CD14-positive monocyte (primary cell): ENCODE results near the gene SLC4A1AP. TPM values are rescaled to one million over a fixed set of nuclear protein-coding genes. Genes with fewer than 3 reads are reported as not detected.
A peak's percentile ranks its signal among the peaks of the same experiment; 100 is the strongest.

Experiments used
- DNase-seq, 3 donors: peaks; one replicate each; pipeline ENCODE4 v3.0.0-alpha.2; 2011 to 2022
- H2AFZ ChIP-seq: 2 replicates; pipeline ENCODE4 v1.6.0; 2012; ENCODE audit warnings: mild to moderate bottlenecking, low read depth, low read length, inconsistent platforms; ENCODE audit not compliant: insufficient read depth, poor library complexity, severe bottlenecking
- H3K27ac ChIP-seq, 2 donors: 1 replicate in 1 of 2; 2 replicates in 1 of 2; pipeline ENCODE4 v1.5.1; 2012 to 2013; ENCODE audit warnings: low read length in 2 of 2, control low read depth in 1 of 2, inconsistent platforms in 1 of 2, low read depth in 1 of 2, mild to moderate bottlenecking in 1 of 2
- H3K27me3 ChIP-seq, 2 donors: one replicate each; pipeline versions ENCODE4 v1.6.0 to v1.6.1; 2011 to 2013; ENCODE audit warnings: low read length in 2 of 2; ENCODE audit not compliant: control insufficient read depth in 2 of 2, insufficient read depth in 2 of 2
- H3K36me3 ChIP-seq, 2 donors: replicated peaks in 1 of 2; 1 replicate in 1 of 2; 2 replicates in 1 of 2; pipeline versions ENCODE4 v1.5.1 to v1.6.1; 2012 to 2013; ENCODE audit warnings: low read length in 2 of 2, control low read depth in 1 of 2, inconsistent platforms in 1 of 2, mild to moderate bottlenecking in 1 of 2; ENCODE audit not compliant: insufficient read depth in 2 of 2, control insufficient read depth in 1 of 2
- H3K4me1 ChIP-seq, 2 donors: 1 replicate in 1 of 2; 2 replicates in 1 of 2; pipeline versions ENCODE4 v1.5.1 to v1.6.1; 2012 to 2013; ENCODE audit warnings: low read length in 2 of 2, control low read depth in 1 of 2, inconsistent platforms in 1 of 2, mild to moderate bottlenecking in 1 of 2, moderate library complexity in 1 of 2; ENCODE audit not compliant: insufficient read depth in 2 of 2, control insufficient read depth in 1 of 2
- H3K4me2 ChIP-seq: replicated peaks from 2 replicates; pipeline ENCODE3; 2012; ENCODE audit warnings: low read length, moderate library complexity, mild to moderate bottlenecking; ENCODE audit not compliant: poor library complexity, severe bottlenecking; ENCODE audit errors: extremely low read depth
- H3K4me3 ChIP-seq, 3 experiments: fragments of 200-600 bp in 1 of 3; sonication (generic) in 1 of 3; replicated peaks in 1 of 3; 1 replicate in 2 of 3; 2 replicates in 1 of 3; pipeline ENCODE4 v1.5.1; 2011 to 2013; ENCODE audit warnings: low read length in 3 of 3, mild to moderate bottlenecking in 3 of 3, control low read depth in 2 of 3, low read depth in 2 of 3, inconsistent platforms in 1 of 3, moderate library complexity in 1 of 3
- H3K79me2 ChIP-seq: 2 replicates; pipeline ENCODE4 v1.6.0; 2012; ENCODE audit warnings: mild to moderate bottlenecking, control low read depth, inconsistent platforms, low read length, moderate library complexity; ENCODE audit not compliant: insufficient read depth
- H3K9ac ChIP-seq: 2 replicates; pipeline ENCODE4 v1.6.0; 2017; ENCODE audit warnings: low read length, mild to moderate bottlenecking; ENCODE audit not compliant: insufficient read depth, poor library complexity, severe bottlenecking
- H3K9me3 ChIP-seq, 2 donors: replicated peaks in 1 of 2; 1 replicate in 1 of 2; 2 replicates in 1 of 2; pipeline versions ENCODE4 v1.5.1 to v1.6.1; 2012 to 2013; ENCODE audit warnings: low read length in 2 of 2, control low read depth in 1 of 2; ENCODE audit not compliant: control insufficient read depth in 1 of 2, insufficient read depth in 1 of 2
- H4K20me1 ChIP-seq: 2 replicates; pipeline ENCODE4 v1.6.0; 2012; ENCODE audit warnings: mild to moderate bottlenecking, low read length, control low read depth, moderate library complexity; ENCODE audit not compliant: insufficient read depth
- H3K27ac Mint-ChIP-seq, 7 donors: one replicate each; pipeline ENCODE4 v1.8.0; 2020; ENCODE audit warnings: mild to moderate bottlenecking in 7 of 7, mixed read lengths in 7 of 7, moderate library complexity in 6 of 7, inconsistent platforms in 2 of 7
- H3K27me3 Mint-ChIP-seq, 3 donors: one replicate each; pipeline ENCODE4 v1.8.0; 2021 to 2022; ENCODE audit warnings: low read depth in 3 of 3, mild to moderate bottlenecking in 3 of 3, mixed read lengths in 3 of 3, moderate library complexity in 3 of 3, inconsistent platforms in 1 of 3
- H3K36me3 Mint-ChIP-seq, 2 donors: one replicate each; pipeline ENCODE4 v1.8.0; 2020; ENCODE audit warnings: mixed read lengths in 2 of 2, inconsistent platforms in 1 of 2, mild to moderate bottlenecking in 1 of 2
- H3K4me1 Mint-ChIP-seq: one replicate; pipeline ENCODE4 v1.8.0; 2020; ENCODE audit warnings: mild to moderate bottlenecking, mixed read lengths
- H3K4me3 Mint-ChIP-seq, 2 donors: one replicate each; pipeline ENCODE4 v1.8.0; 2020; ENCODE audit warnings: mild to moderate bottlenecking in 2 of 2, mixed read lengths in 2 of 2, moderate library complexity in 1 of 2
- H3K9me3 Mint-ChIP-seq, 7 donors: one replicate each; pipeline ENCODE4 v1.8.0; 2020 to 2022; ENCODE audit warnings: mixed read lengths in 7 of 7, mild to moderate bottlenecking in 6 of 7, moderate library complexity in 6 of 7, inconsistent platforms in 2 of 7
- WGBS: methylation state at CpG from one replicate; pipeline ENCODE4 v1.1.5; 2013; ENCODE audit warnings: missing lambda C conversion rate; ENCODE audit not compliant: insufficient coverage; 5-methylcytosine and 5-hydroxymethylcytosine counted together
- intact Hi-C, 2 donors: fragments of 100-400 bp; cut with micrococcal nuclease; formaldehyde crosslinking; loops; one replicate each; pipeline versions ENCODE4 v1.15.0 to v1.15.1; 2023
- polyA plus RNA-seq, 3 donors: library from polyadenylated mRNA; depleted of rRNA in 1 of 3; unstranded in 2 of 3; stranded (reverse) in 1 of 3; fragments of 300-500 nt in 2 of 3; fragments of >200 nt in 1 of 3; fragmentation: Illumina TruSeq in 2 of 3; gene quantifications; 1 replicate in 2 of 3; 2 replicates in 1 of 3; pipeline ENCODE4 v1.2.3, GENCODE V29; 2012 to 2021
- TF ChIP-seq, protein P1 (sequence below): fragments of 200-600 bp; IDR thresholded peaks from one replicate; pipeline ENCODE4 v1.8.0; 2022; ENCODE audit warnings: antibody characterized with exemption, mild to moderate bottlenecking

SLC4A1AP gene
- polyA plus RNA-seq, 3 donors: 12.7 to 24.9 (median 18.3) TPM

- H3K79me2 ChIP-seq: no peaks in the 10 kb centered on the region
- H3K36me3 Mint-ChIP-seq: no peaks in the 10 kb centered on the region
- peaks cover 3 to 11% (median 4%) of the 10 kb centered on the region in 3 donors for H3K27me3 Mint-ChIP-seq
- H3K9me3 ChIP-seq: peaks cover 0 to 5% of the 10 kb centered on the region in 2 donors
- TF ChIP-seq, protein P1, sequence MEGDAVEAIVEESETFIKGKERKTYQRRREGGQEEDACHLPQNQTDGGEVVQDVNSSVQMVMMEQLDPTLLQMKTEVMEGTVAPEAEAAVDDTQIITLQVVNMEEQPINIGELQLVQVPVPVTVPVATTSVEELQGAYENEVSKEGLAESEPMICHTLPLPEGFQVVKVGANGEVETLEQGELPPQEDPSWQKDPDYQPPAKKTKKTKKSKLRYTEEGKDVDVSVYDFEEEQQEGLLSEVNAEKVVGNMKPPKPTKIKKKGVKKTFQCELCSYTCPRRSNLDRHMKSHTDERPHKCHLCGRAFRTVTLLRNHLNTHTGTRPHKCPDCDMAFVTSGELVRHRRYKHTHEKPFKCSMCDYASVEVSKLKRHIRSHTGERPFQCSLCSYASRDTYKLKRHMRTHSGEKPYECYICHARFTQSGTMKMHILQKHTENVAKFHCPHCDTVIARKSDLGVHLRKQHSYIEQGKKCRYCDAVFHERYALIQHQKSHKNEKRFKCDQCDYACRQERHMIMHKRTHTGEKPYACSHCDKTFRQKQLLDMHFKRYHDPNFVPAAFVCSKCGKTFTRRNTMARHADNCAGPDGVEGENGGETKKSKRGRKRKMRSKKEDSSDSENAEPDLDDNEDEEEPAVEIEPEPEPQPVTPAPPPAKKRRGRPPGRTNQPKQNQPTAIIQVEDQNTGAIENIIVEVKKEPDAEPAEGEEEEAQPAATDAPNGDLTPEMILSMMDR: no peak
- no peak overlapping the region for H3K9ac ChIP-seq
- no peak overlapping the region for H3K27ac Mint-ChIP-seq
- no peak overlapping the region for H3K4me3 ChIP-seq
- intact Hi-C loops: no loop called here
- no peaks in the 10 kb centered on the region for H4K20me1 ChIP-seq
- H3K36me3 ChIP-seq: no peaks in the 10 kb centered on the region
- peaks cover 15 to 24% of the 10 kb centered on the region in 2 donors for H3K4me1 ChIP-seq
- no CpG with 5 or more reads among the region's 1 CpG for WGBS
- H3K4me3 Mint-ChIP-seq: no peak overlapping the region
- H3K27me3 ChIP-seq: no peaks in the 10 kb centered on the region
- no peak overlapping the region for H2AFZ ChIP-seq
- peaks cover 21% of the 10 kb centered on the region for H3K4me1 Mint-ChIP-seq
- H3K9me3 Mint-ChIP-seq: peaks cover 2 to 12% (median 6%) of the 10 kb centered on the region in 7 donors
- H3K4me2 ChIP-seq: no peak overlapping the region
- no peak for DNase-seq
- H3K27ac ChIP-seq: no peak overlapping the region
Measured at GRCh38 chr2:27734305-27734704, 70.6 kb downstream of the SLC4A1AP start.

GRCh38 chr2:27735263-27735904 is 71.7 kb downstream of the SLC4A1AP start:
- peak overlapping the region; percentile 83 to 88 for H3K4me3 Mint-ChIP-seq
- no peaks in the 10 kb centered on the region for H4K20me1 ChIP-seq
- peak overlapping the region; percentile 27 to 71 (median 40) for H3K4me3 ChIP-seq
- 2% methylated on average over 48 of the region's 51 CpGs for WGBS
- peak overlapping the region; percentile 33 for H3K9ac ChIP-seq
- peaks cover 21% of the 10 kb centered on the region for H3K4me1 Mint-ChIP-seq
- intact Hi-C loops: no loop called here
- H3K27ac ChIP-seq: no peak overlapping the region
- H3K79me2 ChIP-seq: no peaks in the 10 kb centered on the region
- peaks cover 15 to 24% of the 10 kb centered on the region in 2 donors for H3K4me1 ChIP-seq
- peaks cover 2 to 13% (median 6%) of the 10 kb centered on the region in 7 donors for H3K9me3 Mint-ChIP-seq
- peaks cover 0 to 5% of the 10 kb centered on the region in 2 donors for H3K9me3 ChIP-seq
- H3K4me2 ChIP-seq: peak overlapping the region; percentile 80
- H2AFZ ChIP-seq: peak overlapping the region; percentile 91
- peaks cover 3 to 11% (median 4%) of the 10 kb centered on the region in 3 donors for H3K27me3 Mint-ChIP-seq
- H3K27ac Mint-ChIP-seq: peak overlapping the region in 1 of 7 donors; percentile 82
- no peaks in the 10 kb centered on the region for H3K36me3 ChIP-seq
- TF ChIP-seq, protein P1: no peak
- no peaks in the 10 kb centered on the region for H3K36me3 Mint-ChIP-seq
- no peak for DNase-seq
- H3K27me3 ChIP-seq: no peaks in the 10 kb centered on the region
